HG02852 (cell line): ENCODE results near the gene RAB25.
A peak's percentile ranks its signal among the peaks of the same experiment; 100 is the strongest.

ENCODE experiments used
- ATAC-seq: cut with Tn5 transposase; IDR thresholded peaks from one replicate; pipeline ENCODE4 v1.9.1; 2021; ENCODE audit warnings: mild to moderate bottlenecking, moderate library complexity; ENCODE audit not compliant: unreplicated experiment

RAB25 gene

DNA sequence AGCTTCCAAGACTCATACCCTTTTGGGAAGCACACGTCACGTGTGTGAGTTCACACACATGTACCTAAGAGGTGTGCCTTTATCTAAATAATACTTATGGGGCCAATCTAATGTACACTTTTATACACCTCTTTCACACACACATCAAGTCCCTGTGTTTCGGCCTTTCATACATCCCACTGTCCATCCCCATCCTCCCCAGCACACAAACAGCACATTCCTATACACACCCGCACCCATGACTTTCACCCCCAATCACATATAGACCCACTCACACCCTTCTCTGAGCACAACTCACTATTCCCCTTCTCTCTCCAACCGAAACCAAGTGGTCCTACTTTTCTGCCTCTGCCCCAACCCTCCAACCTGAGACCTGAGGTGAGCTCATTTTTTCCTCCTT lies 17.8 kb downstream of the RAB25 start:
- no peak for ATAC-seq

DNA sequence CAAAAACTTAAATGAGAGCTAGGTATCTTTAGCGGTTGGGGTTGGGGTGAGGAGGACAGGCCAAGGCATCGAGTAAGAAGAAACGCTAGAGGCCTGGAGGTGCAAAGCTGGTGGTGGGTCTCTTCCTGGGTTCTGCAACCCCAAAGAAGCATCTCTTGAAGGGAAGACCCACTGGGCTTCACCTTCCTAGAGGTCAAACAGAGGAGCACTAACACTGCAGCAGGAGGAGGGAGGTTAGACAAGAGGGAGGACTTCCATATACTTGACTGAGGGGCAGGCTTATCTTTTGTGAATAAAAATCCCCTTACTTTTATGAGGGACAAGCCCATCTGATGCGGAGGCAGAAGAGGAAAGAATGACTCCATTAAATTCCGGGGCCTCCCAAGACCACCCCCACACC lies 18.8 kb downstream of the RAB25 start:
- ATAC-seq = no peak

DNA sequence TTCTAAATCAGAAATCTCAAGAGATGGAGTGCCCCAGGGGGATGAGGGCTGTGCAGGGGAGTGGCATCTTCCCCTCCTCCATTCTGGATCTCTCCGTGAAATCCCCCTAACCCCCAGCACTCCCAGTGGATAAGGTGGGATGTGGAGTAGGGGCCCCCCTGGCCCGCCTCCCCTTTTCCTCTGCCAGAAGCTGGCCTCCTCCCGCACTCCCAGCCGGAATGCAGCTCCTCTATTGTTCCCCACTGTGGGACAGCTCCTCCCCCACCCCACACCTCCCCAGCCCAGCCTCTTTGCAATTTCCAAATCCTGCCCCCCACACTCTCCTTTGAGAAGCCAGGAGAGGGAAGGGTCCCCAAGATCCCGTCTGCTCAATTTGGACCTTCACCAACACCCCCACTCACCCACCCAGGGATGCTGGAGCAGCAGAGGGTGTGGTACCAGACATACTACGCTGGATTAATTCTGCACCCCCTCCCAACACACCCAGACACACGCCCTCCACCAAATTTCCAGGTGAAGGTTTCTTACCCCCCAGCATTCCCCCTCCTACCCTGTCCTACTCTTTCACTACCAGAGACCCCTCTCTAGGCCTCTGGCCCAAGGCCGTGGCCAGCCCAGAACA lies 19.4 kb downstream of the RAB25 start:
- ATAC-seq = no peak

DNA sequence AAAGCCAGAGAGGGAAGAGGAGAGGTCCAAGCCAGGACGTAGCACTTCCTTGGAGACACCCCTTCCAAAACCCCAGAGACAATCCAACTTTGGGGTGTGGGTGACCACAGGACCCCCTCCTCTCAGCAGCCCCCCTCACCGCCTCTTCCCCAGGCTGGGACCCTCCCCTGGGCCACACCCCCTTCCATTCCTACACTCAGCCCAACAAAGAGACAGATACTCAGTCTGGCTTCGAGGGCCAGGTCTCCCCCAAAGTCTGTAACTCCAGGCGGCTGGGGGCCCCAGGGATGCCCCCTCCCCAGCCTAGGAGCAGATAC lies 19.9 kb downstream of the RAB25 start:
- no peak for ATAC-seq

DNA sequence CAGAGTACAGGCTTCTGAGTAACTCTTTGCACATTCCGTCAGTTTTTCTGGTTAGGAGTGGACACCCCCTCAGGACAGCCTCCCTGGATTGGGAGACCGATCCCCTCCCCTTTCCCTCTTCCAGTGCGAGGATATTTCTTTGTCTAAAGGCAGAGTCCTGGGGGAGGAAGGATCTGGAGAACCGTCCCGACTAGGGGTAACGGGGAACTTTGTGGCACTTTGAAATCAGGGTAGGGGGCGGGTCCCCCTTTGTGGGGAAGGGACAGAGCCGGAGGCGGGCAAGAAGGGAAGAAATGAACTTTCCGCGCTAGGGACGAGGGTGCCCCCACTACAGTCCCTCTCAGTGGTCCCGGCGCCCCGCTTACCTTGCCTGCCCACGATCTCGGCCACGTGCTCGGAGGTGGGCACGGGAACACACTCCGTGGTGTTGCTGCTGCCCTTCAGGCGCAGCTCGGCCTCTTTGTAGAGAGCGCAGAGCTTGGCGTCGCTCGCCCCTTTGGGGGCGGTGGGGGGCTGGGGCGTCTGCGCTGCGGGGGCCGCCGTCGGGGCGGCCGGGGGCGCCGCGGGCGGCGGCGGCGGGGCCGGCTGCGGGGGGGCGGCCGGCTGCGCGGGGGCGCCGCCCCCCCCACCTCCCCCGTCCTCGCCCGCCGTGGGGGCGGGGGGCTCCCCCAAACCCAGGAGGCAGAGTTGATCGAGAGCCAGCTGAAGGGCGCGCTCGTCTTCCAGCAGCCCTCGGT lies 20.4 kb downstream of the RAB25 start:
- no peak for ATAC-seq

DNA sequence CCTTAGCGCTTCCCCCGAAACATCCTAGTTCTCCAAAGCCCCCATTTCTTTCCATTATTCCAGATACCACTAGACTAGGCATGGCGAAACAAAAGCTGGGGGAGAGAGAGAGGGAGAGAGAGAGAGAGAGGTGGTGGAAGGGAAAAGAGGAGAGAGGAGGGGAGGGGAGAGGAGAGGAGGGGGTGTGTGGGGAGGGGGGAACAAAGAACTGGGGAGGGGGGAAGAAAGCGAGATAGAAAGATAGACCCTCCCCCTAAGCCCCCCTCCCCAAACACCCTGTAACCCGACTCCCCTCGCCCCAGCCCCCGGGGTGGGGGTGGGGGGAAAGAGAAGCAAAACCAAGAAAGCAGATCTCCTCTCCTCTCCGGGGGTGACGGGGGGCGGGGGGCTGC lies 21.0 kb downstream of the RAB25 start:
- ATAC-seq = no peak

DNA sequence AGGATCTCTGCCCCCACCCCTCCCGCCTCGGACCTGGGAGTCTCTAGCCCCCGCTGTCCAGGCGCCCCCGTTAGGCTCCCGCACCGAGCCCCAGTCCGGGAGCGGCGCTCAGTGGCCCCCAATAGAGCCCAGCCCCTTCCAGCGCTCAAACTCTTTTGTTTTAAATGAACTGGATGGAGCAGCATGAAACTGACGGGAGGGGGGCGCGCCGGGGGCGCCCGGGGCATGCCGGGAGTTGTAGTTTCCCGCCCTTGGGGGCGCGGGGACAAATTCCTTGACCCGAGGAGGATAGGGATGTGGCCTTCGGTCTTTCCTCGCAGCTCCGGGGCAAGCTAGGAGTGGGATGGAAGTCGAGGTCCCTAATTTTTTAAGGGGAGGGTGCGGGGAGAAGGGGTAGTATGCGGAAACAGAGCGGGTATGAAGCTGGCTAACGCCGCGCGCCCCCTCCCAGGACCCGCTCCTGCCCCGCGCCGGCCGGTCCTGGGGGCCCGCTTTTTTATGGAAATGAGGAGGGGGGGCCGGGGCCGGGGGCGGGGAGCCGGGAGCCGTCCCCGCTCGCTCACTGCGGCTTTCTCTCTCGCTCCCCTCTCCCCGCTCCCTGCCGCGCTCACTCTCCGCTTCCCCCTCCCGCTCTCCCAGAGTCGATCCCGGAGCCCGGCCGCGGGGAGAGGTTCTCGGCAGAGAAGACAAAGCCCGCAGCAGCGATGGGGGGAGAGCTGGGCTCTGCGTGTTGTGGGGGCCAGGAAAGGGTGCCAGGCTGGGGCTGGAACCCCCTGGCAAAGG lies 21.5 kb downstream of the RAB25 start, which contains the start of gene MEX3A:
Gene MEX3A, minus strand, starts transcription at position 157 of the 783 bp plus-strand sequence. CDS start 467 bp downstream, outside the sequence.
- no peak for ATAC-seq

DNA sequence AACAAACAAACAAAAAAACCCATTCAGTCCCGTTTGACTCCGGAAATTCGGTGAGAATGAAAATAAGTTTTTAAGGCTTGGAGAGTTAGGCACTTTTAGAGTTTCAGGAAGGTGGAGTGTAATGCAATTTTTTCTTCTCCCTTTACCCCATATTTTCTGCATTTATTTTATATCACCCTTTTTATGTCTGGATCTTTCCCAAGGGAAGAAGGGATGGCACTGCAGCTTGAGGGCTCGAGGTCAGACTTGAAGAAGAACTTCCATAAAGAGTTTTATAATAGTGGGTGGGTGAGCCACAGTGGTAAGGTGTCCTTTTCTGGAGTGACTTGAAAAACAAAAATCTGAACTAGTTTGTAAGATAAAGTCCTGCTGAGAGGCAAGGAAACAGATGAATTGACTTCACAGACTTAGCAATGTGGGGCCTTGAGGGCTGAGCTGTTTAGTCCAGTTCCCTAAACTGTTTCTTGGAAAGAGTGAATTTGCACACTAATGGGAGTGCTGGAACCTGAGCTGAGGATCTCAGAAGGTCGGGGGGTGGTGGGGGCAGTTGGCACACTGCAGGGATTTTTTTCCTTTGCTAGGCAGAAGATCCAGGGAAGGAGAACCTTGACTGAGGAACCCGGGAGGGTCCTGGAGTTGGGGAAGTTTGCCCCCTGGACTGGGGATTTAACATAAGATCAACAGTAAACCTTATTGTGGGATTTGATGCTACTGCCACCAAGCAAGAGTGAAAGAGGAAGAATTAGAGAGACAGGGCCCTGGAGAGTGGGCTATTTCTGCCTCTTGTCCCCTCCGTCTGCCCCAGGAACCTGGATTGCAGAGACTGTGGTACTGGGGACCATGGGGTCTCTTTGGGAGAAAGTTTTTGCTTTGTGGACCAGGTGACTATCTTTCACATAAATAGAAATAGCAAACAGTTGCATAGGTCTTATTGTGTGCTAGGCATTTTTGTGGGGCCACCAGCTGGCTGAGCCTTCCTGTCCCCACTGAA lies 23.1 kb downstream of the RAB25 start:
- no peak for ATAC-seq

DNA sequence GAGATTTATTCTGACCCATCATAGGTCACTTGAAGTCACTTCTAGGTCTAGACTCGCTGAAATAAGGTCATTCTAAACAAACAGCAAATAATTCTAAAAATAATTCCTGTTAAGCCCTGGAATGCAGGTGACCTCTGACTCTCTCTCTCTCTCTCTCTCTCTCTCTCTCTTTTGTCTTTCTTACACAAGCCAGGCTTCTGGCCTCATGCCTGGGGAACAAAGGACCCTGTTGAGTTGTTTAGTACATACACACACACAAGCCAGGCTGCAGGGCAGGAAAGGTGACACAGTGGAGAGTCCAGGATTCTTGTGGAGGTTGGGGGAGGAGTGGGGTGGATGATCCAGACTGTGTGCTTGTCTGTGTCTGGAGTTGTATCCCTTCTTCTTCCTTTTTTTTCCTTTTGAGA lies 25.3 kb downstream of the RAB25 start:
- ATAC-seq = no peak

DNA sequence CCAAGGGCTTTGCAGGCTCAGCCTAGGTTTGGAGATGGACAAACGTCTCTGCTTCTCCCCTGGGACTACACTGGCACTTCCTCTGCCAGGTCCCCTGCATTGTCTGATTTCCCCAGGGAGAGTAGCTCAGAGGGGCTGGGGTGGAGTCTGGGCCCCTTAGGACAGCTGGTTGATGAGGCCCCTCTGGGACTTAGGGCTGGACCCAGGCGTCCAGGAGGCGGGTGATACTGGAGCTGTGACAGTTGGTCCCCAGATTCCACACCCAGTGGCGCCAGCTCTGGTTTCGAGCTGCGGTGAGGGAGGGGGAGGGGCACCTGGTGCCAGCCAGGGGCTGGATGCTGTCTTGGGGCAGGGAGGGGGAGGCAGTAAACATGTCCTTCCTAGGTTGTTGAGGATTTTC lies 28.7 kb downstream of the RAB25 start:
- no peak for ATAC-seq

DNA sequence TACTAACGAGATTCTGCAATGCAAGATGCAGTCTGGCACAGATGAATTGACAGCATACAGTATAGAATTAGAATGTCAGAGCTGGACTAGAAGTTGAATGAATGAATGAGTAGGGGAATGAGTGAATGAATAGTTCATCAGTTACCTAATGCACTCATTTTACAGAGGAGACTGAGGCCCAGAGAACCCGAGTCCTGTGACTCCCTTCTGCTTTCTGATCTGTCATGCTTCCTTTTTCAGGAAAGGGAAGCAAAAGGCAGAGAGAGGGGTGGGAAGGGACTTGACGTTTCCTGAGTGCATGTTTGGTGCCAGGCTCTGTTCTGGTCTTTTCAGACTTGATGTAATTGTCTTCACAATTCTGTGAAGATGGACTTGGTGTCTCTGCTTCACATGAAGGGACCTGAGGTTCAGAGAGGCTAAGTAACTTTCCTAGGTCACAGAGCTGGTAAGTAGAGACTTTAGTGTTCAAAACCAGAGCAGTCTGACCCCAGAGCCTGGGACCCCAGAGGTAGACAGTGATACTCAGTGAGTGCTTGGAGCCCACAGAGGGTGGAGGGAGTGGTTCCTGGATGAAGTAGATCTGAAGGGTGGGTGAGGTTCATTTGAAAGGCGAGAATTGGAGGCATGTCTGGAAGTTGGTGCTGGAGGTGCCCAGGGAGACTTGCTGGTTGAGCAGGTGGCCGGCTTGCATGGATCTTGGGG lies 29.3 kb downstream of the RAB25 start:
- ATAC-seq = no peak

DNA sequence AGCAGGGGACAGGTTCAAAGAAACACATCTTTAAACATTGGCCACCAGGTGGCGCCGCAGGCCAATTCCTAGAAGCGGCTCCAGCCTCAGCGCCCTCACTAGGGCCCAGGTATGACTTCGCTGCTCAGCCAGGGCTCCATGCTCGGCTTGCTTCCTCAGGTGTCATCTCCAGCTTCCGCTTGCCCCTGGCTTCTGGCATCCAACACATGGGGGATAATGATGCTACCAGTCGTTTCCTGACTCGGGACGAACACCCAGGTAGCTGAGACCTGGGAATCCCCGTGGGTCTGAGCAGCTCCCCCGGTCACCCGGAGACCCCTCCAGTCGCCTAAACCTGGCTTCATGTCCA lies 29.9 kb downstream of the RAB25 start:
- ATAC-seq = no peak

DNA sequence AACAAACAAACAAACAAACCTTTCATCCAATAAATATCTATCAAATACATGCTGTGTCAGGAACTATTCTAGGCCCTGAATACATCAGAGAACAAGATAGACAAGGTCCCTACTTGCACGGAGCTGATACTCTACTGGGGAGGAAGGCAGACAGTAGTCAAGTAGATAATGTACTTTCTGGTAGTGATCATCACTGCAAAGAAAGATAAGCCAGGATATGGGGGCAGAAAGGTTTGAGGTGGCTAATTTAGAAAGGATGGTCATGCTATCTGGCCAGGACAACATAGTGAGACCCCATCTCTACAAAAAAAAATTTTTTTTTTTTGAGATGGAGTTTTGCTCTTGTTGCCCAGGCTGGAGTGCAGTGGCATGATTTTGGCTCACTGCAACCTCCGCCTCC lies 30.6 kb downstream of the RAB25 start:
- no peak for ATAC-seq

DNA sequence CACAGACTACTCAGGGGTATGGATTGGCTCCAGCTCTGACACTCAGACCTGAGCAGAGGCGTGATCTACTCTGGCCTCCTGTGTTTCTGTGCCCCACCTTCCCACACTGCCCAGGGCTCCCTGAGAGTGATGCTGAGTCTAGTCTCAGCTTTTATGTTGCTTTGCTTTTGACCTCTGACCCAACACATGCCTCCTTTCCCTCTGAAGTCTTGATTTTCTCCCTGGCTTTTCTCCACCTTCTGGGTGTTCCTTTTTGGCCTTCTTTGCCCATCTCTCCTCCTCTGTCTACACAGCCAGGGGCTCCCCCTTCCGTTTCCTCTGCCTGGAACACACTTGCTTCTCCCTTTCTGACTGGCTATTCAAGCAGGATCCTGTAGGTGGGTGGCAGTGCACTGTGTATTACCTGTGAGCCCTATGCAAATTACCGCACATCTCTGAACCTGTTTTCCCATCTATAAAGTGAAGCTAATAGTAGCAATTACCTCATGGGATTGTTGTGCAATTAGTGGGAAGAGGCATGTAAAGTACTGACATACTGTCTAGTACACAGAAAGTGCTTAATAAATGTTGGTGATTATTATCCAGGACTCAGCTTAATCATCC lies 35.0 kb downstream of the RAB25 start:
- no peak for ATAC-seq

DNA sequence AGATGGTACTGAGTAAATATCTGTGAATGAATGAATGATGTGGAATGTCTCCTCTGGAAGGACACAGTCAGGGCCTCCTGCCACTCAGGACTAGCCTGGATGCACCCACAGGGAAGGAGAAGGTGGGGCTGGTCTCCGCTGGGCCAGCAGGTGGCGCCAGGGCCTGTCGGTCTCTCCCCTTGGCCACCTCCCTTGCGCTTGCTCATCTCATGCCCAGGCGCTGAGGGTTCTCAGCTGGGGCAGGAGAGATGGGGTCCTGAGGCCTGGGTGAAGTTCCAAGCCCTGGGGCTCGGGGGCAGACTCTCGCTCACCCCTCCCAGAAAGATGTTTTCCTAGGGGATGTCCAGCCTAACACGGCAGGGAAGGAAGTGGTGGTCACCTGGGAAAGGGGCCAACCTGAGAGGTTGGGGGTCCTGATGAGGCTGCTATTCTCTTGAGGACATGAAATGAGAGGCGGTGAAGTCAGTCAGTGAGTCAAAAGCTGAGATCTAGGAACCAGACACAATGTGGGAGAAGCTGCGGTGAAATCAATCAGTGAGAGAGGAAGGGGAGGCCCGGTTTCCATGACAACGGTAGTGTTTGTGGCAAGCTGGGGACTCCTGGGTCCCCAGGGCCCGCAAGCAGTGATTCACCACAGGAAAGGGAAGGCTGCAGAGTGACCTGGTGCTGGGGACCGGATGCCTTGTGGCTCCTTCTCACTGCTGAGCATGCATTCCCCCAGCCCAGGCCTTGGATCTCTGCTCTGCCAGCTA lies 35.9 kb downstream of the RAB25 start:
- ATAC-seq = peak; percentile 60

DNA sequence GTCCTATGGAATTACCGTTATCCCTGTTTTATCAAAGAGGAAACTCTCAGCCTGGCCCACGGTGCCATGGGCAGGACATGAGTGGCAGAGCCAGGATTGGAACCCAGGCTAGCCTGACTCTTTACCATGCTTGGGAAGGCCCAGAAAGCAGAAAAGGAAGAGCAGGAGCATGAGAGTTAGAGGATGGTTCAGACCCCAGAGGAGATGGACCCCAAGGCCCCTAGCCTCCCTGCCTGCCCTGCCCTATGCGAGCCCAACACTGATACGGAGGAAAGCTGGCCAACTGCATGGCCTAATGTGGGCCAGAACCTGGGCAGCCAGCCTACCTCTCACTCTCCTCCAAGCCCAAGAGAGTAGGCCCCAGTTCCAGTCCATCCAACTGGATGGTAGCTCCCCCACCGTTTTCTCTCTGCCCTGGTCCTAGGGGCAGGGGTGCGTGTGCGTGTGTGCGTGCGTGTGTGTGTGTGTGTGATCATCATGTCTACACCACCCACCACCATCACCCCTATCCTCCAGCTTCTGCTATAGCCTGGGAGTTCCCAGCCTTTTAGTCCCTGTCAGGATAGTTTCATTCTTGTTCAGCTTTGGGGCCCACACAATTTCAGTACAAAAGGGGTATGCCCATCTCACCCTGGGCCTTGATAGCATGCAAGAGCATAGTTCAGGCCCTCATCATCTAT lies 36.7 kb downstream of the RAB25 start:
- no peak for ATAC-seq

DNA sequence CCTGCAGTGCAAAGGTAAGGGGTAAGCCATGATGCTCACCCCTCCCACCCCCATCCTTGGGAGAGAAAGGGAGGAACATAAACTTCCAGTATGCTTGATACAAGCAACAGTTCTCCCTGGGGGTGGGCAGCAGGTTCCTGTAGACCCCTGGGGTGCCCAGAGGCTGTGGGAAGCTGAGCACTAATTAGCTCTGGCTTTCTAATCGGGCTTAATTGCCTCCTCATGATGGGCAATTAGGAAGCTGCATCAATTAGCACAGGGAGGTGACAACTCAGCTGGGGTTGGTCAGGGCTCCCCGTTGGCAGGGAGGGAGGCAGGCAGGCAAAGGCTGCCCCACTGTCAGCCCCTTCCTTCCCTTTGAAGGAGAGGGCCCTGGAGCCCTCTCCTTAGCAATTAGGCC lies 37.8 kb downstream of the RAB25 start:
- no peak for ATAC-seq

DNA sequence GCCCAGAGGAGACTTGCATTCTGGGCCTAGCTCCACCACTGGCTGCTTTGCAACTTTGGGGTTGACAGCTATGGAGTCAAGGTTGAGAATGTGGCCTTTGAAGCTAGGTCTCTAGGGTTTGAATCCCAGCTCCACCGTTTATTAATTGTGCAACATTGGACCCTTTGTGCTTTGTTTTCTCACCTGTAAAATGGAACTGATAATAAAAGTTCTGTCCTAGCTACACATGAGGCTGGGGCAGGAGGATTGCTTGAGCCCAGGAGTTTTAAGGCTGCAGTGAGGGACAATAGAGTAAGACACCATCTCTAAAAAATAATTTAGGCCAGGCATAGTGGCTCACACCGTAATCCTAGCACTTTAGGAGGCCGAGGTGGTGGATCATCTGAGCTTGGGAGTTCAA lies 38.3 kb downstream of the RAB25 start:
- ATAC-seq = no peak
